Left ventricle myocardium inferior (tissue), 1 donor: ENCODE results near the gene DNAJC27. TPM values are rescaled to one million over a fixed set of nuclear protein-coding genes. Genes with fewer than 3 reads are reported as not detected.

Experiments used
- DNase-seq: peaks from one replicate; pipeline ENCODE4 v3.0.0-alpha.2; 2020
- H3K27ac ChIP-seq: fragments of 200-600 bp; replicated peaks from 2 replicates; pipeline ENCODE4 v1.8.0; 2021
- H3K27me3 ChIP-seq: fragments of 200-600 bp; 2 replicates; pipeline ENCODE4 v1.8.0; 2021; ENCODE audit warnings: low read depth
- H3K36me3 ChIP-seq: fragments of 200-600 bp; 2 replicates; pipeline ENCODE4 v1.8.0; 2021
- H3K4me1 ChIP-seq: fragments of 200-600 bp; 2 replicates; pipeline ENCODE4 v1.8.0; 2021
- H3K4me3 ChIP-seq: fragments of 200-600 bp; 2 replicates; pipeline ENCODE4 v1.8.0; 2021; ENCODE audit warnings: mild to moderate bottlenecking, moderate library complexity
- H3K9me3 ChIP-seq: fragments of 200-600 bp; replicated peaks from 2 replicates; pipeline ENCODE4 v1.8.0; 2021
- intact Hi-C: fragments of 100-400 bp; cut with micrococcal nuclease; formaldehyde crosslinking; loops from one replicate; pipeline ENCODE4 v1.11.0; 2022
- total RNA-seq: library from RNA; stranded (reverse); fragmentation: NEBNext Ultra II Directional; extraction: Animal tissue kit (Norgen Biotek cat#: 25700); gene quantifications from one replicate; pipeline ENCODE4 v1.2.1, GENCODE V29; 2021
- TF ChIP-seq, protein P1 (sequence below): fragments of 200-600 bp; IDR thresholded peaks from 2 replicates; pipeline ENCODE4 v1.8.0; 2021; ENCODE audit warnings: antibody characterized with exemption, mild to moderate bottlenecking, borderline replicate concordance
- donor health status: DM: no; HTN: yes; CAD: no; lungs with severe emphysema.

Gene DNAJC27
- total RNA-seq, 1 donor from 2014 or later, result 10.1 TPM

DNA sequence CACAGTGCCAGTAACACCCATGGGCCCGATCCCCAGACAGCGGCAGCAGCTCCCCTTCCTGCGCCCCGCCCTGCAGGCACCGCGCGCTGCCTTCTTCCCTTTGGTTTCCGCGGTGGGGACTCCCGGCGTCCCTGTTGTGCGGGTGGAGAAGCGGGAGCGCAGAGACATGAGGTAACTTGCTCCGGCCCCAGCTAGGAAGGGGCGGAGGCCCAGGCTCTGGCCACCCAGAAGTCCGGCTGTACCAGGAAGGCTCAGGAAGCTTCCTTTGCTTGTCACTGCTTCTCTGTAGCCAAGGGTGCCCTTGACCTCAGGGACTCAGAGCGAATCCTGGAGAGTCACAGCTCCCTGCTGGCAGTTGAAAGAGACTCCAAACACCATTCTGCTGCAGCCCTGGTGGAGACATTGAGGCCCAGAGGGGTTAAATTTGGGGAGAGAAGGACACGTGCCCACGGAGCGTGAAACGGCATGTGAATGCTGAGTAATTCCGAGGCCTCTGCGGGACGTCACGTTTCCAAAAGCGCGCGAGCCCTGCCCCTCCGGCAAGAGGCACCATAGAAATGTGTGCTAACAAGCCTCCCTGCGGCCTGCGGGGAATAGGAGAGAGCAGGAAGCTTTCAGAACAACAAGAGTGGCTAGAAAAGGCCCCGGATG, 45.0 kb downstream of the DNAJC27 start:
- TF ChIP-seq, protein P1, sequence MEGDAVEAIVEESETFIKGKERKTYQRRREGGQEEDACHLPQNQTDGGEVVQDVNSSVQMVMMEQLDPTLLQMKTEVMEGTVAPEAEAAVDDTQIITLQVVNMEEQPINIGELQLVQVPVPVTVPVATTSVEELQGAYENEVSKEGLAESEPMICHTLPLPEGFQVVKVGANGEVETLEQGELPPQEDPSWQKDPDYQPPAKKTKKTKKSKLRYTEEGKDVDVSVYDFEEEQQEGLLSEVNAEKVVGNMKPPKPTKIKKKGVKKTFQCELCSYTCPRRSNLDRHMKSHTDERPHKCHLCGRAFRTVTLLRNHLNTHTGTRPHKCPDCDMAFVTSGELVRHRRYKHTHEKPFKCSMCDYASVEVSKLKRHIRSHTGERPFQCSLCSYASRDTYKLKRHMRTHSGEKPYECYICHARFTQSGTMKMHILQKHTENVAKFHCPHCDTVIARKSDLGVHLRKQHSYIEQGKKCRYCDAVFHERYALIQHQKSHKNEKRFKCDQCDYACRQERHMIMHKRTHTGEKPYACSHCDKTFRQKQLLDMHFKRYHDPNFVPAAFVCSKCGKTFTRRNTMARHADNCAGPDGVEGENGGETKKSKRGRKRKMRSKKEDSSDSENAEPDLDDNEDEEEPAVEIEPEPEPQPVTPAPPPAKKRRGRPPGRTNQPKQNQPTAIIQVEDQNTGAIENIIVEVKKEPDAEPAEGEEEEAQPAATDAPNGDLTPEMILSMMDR, result no peak
- H3K27me3 ChIP-seq, result no peaks in the 10 kb centered on the region
- intact Hi-C loops, result no loop called here
- H3K27ac ChIP-seq, result peak overlapping the region; percentile 75
- peaks cover 24% of the 10 kb centered on the region for H3K4me1 ChIP-seq
- peak overlapping the region; percentile 54 for H3K4me3 ChIP-seq
- no peaks in the 10 kb centered on the region for H3K36me3 ChIP-seq
- H3K9me3 ChIP-seq, result no peaks in the 10 kb centered on the region
- peak; percentile 74 for DNase-seq

DNA sequence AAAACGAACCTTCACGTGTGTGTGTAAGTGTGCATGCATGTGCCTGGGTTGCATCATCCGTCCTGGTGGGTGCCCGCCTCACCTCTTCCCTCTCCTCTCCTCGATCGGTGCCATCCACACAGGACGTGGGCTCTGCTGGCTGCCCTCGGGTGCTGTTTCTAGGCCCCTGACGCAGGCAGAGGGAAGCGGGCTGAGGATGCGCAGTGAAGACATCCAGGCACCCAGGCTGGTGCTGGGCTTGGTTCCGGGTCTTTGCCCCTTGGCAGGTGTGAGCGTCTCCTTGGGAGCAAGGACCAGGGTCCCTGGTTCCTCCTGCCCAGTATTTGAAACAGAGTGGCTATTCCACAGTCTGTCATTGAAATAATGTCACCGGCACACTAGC, 45.5 kb downstream of the DNAJC27 start:
- Histone ChIP-seq H3K4me3 (peak overlapping the region; percentile 54), H3K4me1 (peaks cover 23% of the 10 kb centered on the region), H3K27me3 (no peaks in the 10 kb centered on the region), H3K27ac (peak overlapping the region; percentile 75), H3K9me3 (no peaks in the 10 kb centered on the region), H3K36me3 (no peaks in the 10 kb centered on the region)
- TF ChIP-seq, protein P1, result no peak
- intact Hi-C loops, result no loop called here
- no peak for DNase-seq

DNA sequence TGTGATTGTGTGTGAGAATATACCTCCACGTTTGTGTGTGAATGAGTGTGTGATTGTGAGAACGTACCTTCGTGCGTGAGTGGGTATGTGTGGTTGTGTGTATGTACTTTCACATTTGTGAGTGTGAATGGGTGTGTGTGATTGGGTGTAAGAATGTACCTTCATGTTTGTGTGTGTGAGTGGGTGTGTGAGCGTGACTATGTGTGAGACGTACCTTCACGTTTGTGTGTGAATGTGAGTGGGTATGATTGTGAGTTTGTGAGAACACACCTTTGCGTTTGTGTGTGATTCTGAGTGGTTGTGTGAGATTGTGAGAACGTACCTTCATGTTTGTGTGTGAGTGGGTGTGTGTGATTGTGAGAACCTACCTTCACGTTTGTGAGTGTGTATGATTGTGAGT, 45.9 kb downstream of the DNAJC27 start:
- intact Hi-C loops, result no loop called here

DNA sequence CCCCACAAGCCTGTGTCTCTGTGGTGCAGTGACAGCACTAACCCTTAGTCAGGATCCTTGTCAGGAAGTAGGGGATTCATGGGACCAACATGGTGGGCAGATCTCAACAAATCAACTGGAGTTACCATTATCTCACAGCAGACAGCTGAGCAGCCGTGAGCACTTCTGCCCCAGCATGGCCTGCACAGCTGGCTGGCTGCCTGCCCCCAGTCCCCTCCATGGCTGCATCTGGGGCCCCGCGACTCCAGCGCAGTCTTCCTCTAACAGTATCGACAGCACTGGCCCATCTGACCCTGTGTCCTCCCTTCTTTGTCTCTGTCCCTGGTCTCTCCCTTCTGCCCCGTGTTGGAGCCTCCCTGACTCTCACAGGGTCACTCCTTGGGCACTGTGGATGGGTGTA, 47.0 kb downstream of the DNAJC27 start:
- intact Hi-C loops, result no loop called here
- Histone ChIP-seq H3K4me3 (no peak overlapping the region), H3K4me1 (peaks cover 25% of the 10 kb centered on the region), H3K9me3 (no peaks in the 10 kb centered on the region), H3K27ac (no peak overlapping the region), H3K27me3 (no peaks in the 10 kb centered on the region), H3K36me3 (no peaks in the 10 kb centered on the region)
- TF ChIP-seq, protein P1, result no peak
- no peak for DNase-seq

More for the DNA sequence above, 45.9 kb downstream of the DNAJC27 start:
- no peak for DNase-seq
- Histone ChIP-seq H3K9me3 (no peaks in the 10 kb centered on the region), H3K27me3 (no peaks in the 10 kb centered on the region), H3K27ac (no peak overlapping the region), H3K4me1 (peaks cover 22% of the 10 kb centered on the region), H3K4me3 (no peak overlapping the region), H3K36me3 (no peaks in the 10 kb centered on the region)
- TF ChIP-seq, protein P1, result no peak

DNA sequence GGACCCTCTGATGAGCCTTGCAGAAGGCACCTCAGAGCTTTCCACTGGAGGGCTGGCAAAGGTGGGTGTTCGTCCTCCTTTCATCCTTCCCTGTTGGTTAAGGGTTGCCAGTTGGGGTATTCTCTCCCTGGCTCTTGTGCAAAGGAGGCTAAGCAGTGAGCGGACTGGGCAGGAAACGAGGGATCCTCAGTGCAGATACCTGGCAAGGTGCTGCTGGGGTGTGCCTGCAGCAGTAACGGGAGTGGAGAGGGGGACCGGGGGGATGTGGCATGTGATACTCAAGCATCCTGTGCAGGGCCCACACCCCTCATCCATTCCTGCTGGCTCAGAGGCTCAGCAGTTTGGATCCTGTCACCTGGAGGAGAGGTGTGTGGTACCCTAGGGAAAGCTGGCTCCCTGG, 47.5 kb downstream of the DNAJC27 start:
- TF ChIP-seq, protein P1, result no peak
- Histone ChIP-seq H3K4me1 (peaks cover 28% of the 10 kb centered on the region), H3K36me3 (no peaks in the 10 kb centered on the region), H3K9me3 (no peaks in the 10 kb centered on the region), H3K27me3 (peaks cover 4% of the 10 kb centered on the region), H3K27ac (no peak overlapping the region), H3K4me3 (no peak overlapping the region)
- DNase-seq, result no peak
- intact Hi-C loops, result no loop called here
